ENCODE data around the gene MXI1.

DNA sequence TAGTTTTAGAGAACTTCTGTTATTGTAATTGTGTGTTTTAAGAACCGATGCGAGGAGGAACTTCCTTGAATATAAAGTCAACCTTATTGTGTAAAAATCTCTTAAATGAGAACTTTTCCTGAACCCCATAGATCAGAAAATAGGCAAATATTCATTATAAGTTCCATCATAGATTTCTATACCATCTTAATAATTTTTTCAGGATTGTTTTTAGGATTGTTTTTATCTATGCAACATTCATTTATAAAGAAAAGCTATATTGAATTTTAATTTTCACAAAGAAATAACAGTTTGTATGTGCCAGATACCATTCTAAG is 99.0 kb downstream of the MXI1 start:
- TF ChIP-seq, protein P1, sequence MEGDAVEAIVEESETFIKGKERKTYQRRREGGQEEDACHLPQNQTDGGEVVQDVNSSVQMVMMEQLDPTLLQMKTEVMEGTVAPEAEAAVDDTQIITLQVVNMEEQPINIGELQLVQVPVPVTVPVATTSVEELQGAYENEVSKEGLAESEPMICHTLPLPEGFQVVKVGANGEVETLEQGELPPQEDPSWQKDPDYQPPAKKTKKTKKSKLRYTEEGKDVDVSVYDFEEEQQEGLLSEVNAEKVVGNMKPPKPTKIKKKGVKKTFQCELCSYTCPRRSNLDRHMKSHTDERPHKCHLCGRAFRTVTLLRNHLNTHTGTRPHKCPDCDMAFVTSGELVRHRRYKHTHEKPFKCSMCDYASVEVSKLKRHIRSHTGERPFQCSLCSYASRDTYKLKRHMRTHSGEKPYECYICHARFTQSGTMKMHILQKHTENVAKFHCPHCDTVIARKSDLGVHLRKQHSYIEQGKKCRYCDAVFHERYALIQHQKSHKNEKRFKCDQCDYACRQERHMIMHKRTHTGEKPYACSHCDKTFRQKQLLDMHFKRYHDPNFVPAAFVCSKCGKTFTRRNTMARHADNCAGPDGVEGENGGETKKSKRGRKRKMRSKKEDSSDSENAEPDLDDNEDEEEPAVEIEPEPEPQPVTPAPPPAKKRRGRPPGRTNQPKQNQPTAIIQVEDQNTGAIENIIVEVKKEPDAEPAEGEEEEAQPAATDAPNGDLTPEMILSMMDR (conservative IDR thresholded peaks at IDR 0.05; ENCODE audit: low read depth, low read length), result no peak
- no peak for TF ChIP-seq EZH2 (IDR thresholded peaks at IDR 0.05; ENCODE audit: borderline replicate concordance, low read depth, low read length, poor library complexity, severe bottlenecking)
